ENCODE results near the gene ANKS1A. TPM values are rescaled to one million over a fixed set of nuclear protein-coding genes. Genes with fewer than 3 reads are reported as not detected.
A peak's percentile ranks its signal among the peaks of the same experiment; 100 is the strongest.

Gene ANKS1A
- total RNA-seq, 1 experiment from 2014 or later, result 35.0 TPM

DNA sequence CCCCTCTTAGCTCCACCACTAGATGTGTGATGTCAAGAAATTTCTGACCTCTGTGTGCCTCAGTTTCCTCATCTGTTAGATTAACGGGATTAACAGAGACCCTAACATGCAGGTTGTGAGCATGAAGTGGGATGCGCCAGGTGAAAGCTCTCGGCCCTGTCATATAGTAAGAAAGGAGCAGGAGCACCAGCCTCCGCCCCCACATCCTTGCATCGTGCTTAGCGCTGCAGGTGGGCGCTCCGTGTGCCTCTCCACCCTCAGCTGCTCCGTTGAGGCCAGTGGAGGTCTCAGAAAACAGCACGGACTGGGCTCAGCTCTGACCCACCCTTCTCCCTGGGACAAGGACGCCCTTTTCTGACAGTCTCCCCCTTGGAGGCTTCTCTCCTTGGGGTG, 188.7 kb downstream of the ANKS1A start (continued):
- TF ChIP-seq, protein P1, sequence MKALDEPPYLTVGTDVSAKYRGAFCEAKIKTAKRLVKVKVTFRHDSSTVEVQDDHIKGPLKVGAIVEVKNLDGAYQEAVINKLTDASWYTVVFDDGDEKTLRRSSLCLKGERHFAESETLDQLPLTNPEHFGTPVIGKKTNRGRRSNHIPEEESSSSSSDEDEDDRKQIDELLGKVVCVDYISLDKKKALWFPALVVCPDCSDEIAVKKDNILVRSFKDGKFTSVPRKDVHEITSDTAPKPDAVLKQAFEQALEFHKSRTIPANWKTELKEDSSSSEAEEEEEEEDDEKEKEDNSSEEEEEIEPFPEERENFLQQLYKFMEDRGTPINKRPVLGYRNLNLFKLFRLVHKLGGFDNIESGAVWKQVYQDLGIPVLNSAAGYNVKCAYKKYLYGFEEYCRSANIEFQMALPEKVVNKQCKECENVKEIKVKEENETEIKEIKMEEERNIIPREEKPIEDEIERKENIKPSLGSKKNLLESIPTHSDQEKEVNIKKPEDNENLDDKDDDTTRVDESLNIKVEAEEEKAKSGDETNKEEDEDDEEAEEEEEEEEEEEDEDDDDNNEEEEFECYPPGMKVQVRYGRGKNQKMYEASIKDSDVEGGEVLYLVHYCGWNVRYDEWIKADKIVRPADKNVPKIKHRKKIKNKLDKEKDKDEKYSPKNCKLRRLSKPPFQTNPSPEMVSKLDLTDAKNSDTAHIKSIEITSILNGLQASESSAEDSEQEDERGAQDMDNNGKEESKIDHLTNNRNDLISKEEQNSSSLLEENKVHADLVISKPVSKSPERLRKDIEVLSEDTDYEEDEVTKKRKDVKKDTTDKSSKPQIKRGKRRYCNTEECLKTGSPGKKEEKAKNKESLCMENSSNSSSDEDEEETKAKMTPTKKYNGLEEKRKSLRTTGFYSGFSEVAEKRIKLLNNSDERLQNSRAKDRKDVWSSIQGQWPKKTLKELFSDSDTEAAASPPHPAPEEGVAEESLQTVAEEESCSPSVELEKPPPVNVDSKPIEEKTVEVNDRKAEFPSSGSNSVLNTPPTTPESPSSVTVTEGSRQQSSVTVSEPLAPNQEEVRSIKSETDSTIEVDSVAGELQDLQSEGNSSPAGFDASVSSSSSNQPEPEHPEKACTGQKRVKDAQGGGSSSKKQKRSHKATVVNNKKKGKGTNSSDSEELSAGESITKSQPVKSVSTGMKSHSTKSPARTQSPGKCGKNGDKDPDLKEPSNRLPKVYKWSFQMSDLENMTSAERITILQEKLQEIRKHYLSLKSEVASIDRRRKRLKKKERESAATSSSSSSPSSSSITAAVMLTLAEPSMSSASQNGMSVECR (CRISPR knock-in tag; IDR thresholded peaks at IDR 0.05; ENCODE audit: borderline replicate concordance), result no peak
- no peak for TF ChIP-seq TEAD1 (CRISPR knock-in tag; IDR thresholded peaks at IDR 0.05)

DNA sequence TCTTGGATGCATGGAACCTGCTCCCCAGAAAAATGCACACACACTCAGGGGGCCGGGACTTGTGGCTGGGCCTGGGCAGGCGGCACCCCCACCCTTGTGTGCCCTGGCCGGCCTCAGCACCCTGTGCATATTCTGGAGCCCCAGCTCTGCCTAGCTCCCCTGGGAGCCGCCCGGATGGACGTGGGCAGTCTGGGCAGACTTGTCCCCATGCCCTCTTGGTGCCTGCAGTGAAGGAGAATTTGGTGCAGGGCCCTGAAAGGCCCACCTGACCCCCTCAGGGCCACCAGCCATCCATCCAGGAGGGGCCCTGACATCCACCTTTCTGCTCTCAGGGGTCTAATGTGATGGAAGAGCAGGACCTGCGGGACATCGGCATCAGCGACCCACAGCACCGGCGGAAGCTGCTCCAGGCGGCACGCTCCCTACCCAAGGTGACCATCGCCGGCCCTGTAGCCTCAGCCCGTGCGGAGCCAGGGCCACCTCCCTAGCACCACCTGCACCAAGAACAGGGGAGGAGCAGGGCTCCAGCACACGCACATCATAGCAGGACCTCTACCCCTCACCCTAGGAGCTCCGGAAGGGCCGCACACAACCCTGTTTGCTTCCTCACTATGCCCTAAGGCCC, 189.3 kb downstream of the ANKS1A start:
- Mint-ChIP-seq H3K4me1 (peaks cover 14% of the 10 kb centered on the region), H3K27me3 (ENCODE audit: low read depth) (no peaks in the 10 kb centered on the region), H3K27ac (no peak overlapping the region), H3K9me3 (no peaks in the 10 kb centered on the region), H3K4me3 (no peak overlapping the region), H3K36me3 (peaks cover 19% of the 10 kb centered on the region)
- TF ChIP-seq, protein P2, sequence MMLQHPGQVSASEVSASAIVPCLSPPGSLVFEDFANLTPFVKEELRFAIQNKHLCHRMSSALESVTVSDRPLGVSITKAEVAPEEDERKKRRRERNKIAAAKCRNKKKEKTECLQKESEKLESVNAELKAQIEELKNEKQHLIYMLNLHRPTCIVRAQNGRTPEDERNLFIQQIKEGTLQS (CRISPR knock-in tag; conservative IDR thresholded peaks at IDR 0.05), result no peak
- TF ChIP-seq GRHL2 (CRISPR knock-in tag; IDR thresholded peaks at IDR 0.05; ENCODE audit: insufficient replicate concordance, severe bottlenecking), result no peak
- TF ChIP-seq MYBL2 (CRISPR knock-in tag; IDR thresholded peaks at IDR 0.05), result no peak
- TF ChIP-seq, protein P3, sequence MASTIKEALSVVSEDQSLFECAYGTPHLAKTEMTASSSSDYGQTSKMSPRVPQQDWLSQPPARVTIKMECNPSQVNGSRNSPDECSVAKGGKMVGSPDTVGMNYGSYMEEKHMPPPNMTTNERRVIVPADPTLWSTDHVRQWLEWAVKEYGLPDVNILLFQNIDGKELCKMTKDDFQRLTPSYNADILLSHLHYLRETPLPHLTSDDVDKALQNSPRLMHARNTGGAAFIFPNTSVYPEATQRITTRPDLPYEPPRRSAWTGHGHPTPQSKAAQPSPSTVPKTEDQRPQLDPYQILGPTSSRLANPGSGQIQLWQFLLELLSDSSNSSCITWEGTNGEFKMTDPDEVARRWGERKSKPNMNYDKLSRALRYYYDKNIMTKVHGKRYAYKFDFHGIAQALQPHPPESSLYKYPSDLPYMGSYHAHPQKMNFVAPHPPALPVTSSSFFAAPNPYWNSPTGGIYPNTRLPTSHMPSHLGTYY (CRISPR knock-in tag; IDR thresholded peaks at IDR 0.05), result no peak
- TF ChIP-seq, protein P4, sequence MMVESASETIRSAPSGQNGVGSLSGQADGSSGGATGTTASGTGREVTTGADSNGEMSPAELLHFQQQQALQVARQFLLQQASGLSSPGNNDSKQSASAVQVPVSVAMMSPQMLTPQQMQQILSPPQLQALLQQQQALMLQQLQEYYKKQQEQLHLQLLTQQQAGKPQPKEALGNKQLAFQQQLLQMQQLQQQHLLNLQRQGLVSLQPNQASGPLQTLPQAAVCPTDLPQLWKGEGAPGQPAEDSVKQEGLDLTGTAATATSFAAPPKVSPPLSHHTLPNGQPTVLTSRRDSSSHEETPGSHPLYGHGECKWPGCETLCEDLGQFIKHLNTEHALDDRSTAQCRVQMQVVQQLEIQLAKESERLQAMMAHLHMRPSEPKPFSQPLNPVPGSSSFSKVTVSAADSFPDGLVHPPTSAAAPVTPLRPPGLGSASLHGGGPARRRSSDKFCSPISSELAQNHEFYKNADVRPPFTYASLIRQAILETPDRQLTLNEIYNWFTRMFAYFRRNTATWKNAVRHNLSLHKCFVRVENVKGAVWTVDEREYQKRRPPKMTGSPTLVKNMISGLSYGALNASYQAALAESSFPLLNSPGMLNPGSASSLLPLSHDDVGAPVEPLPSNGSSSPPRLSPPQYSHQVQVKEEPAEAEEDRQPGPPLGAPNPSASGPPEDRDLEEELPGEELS (CRISPR knock-in tag; IDR thresholded peaks at IDR 0.05), result no peak
- TF ChIP-seq, protein P5, sequence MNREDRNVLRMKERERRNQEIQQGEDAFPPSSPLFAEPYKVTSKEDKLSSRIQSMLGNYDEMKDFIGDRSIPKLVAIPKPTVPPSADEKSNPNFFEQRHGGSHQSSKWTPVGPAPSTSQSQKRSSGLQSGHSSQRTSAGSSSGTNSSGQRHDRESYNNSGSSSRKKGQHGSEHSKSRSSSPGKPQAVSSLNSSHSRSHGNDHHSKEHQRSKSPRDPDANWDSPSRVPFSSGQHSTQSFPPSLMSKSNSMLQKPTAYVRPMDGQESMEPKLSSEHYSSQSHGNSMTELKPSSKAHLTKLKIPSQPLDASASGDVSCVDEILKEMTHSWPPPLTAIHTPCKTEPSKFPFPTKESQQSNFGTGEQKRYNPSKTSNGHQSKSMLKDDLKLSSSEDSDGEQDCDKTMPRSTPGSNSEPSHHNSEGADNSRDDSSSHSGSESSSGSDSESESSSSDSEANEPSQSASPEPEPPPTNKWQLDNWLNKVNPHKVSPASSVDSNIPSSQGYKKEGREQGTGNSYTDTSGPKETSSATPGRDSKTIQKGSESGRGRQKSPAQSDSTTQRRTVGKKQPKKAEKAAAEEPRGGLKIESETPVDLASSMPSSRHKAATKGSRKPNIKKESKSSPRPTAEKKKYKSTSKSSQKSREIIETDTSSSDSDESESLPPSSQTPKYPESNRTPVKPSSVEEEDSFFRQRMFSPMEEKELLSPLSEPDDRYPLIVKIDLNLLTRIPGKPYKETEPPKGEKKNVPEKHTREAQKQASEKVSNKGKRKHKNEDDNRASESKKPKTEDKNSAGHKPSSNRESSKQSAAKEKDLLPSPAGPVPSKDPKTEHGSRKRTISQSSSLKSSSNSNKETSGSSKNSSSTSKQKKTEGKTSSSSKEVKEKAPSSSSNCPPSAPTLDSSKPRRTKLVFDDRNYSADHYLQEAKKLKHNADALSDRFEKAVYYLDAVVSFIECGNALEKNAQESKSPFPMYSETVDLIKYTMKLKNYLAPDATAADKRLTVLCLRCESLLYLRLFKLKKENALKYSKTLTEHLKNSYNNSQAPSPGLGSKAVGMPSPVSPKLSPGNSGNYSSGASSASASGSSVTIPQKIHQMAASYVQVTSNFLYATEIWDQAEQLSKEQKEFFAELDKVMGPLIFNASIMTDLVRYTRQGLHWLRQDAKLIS (CRISPR knock-in tag; IDR thresholded peaks at IDR 0.05; ENCODE audit: borderline replicate concordance), result no peak
- TF ChIP-seq, protein P6, sequence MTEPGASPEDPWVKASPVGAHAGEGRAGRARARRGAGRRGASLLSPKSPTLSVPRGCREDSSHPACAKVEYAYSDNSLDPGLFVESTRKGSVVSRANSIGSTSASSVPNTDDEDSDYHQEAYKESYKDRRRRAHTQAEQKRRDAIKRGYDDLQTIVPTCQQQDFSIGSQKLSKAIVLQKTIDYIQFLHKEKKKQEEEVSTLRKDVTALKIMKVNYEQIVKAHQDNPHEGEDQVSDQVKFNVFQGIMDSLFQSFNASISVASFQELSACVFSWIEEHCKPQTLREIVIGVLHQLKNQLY (CRISPR knock-in tag; IDR thresholded peaks at IDR 0.05), result no peak
- no peak for ATAC-seq
- peak; percentile 7 for DNase-seq (ENCODE audit: low spot score)
- ChIA-PET POLR2A (no interaction called here), CTCF (interaction anchor here (1.0 to 1.3 kb wide), 2 partner anchors 14 to 92 kb away, joined by 3 read pairs; no protein-coding TSS in a partner anchor)

Data from WTC11 (cell line).